ENCODE results near the gene INO80B.

GRCh38 chr2:74462054-74462785, 7.3 kb downstream of the INO80B start:
- TF ChIP-seq YY1 (IDR thresholded peaks at IDR 0.05; ENCODE audit: insufficient read depth, insufficient read length): no peak
- TF ChIP-seq SUZ12 (IDR thresholded peaks at IDR 0.05; ENCODE audit: extremely low read depth, insufficient read depth, insufficient read length): no peak
- TF ChIP-seq ZNF274 (IDR thresholded peaks at IDR 0.05; ENCODE audit: low read depth, low read length): no peak

All from NT2/D1 (cell line).